Urinary bladder (tissue), 4 donors: ENCODE measurements around the gene FMC1. TPM values are rescaled to one million over a fixed set of nuclear protein-coding genes. Genes with fewer than 3 reads are reported as not detected.
"Not testable (repeated sequence)": the region's sequence is repeated elsewhere in the genome, so short reads cannot be mapped to it uniquely, and the experiment has no call there.

Source experiments
- DNase-seq: peaks from one replicate; pipeline ENCODE4 v3.0.0-alpha.2; 2015; ENCODE audit errors: extremely low spot score
- H3K27ac ChIP-seq: one replicate; pipeline ENCODE4 v1.5.1; 2013; ENCODE audit warnings: low read depth, mild to moderate bottlenecking, moderate library complexity
- H3K36me3 ChIP-seq: one replicate; pipeline ENCODE4 v1.6.1; 2013; ENCODE audit warnings: mild to moderate bottlenecking, moderate library complexity; ENCODE audit not compliant: insufficient read depth
- H3K4me1 ChIP-seq: one replicate; pipeline ENCODE4 v1.6.1; 2013; ENCODE audit warnings: mild to moderate bottlenecking, moderate library complexity; ENCODE audit not compliant: insufficient read depth
- H3K4me3 ChIP-seq: one replicate; pipeline ENCODE4 v1.5.1; 2013; ENCODE audit warnings: low read depth, low read length
- WGBS: extraction: QIAGEN DNeasy Blood & Tissue Kit; methylation state at CpG from one replicate; pipeline ENCODE4 v1.1.7; 2013; 5-methylcytosine and 5-hydroxymethylcytosine counted together
- polyA plus RNA-seq: library from polyadenylated mRNA; stranded (reverse); fragments of 200-250 nt; gene quantifications from one replicate; pipeline ENCODE4 v1.2.3, GENCODE V29; 2013
- total RNA-seq: library from RNA; depleted of rRNA; stranded (reverse); fragments of >200 nt; gene quantifications from one replicate; pipeline ENCODE4 v1.2.3, GENCODE V29; 2014
- donor health status: healthy with polysubstance abuse.
- donor health status: healthy.

Gene FMC1
- total RNA-seq (15.1 TPM), polyA plus RNA-seq (34.0 TPM)

GRCh38 chr7:139341058-139341775, at the start of gene FMC1:
TSS of gene FMC1 (plus strand) at chr7:139341337. CDS start at chr7:139341385, 48 bp downstream.
- H3K4me3 ChIP-seq = peak within 1 kb of the TSS; percentile 59
- DNase-seq = peak; percentile 92
- H3K36me3 ChIP-seq = no peaks in the 10 kb centered on the region
- under 1% methylated on average over 54 of the region's 54 CpGs for WGBS
- peak within 1 kb of the TSS; percentile 99 for H3K27ac ChIP-seq
- no peaks in the 10 kb centered on the region for H3K4me1 ChIP-seq

- peaks cover 2% of the 10 kb centered on the region for H3K36me3 ChIP-seq
- 91% methylated on average over 7 of the region's 7 CpGs for WGBS
- no peak for DNase-seq
- no peak overlapping the region for H3K27ac ChIP-seq
- H3K4me3 ChIP-seq = no peak overlapping the region
- no peaks in the 10 kb centered on the region for H3K4me1 ChIP-seq
Observed at GRCh38 chr7:139292821-139293220, 48.3 kb upstream of the FMC1 start.

DNA sequence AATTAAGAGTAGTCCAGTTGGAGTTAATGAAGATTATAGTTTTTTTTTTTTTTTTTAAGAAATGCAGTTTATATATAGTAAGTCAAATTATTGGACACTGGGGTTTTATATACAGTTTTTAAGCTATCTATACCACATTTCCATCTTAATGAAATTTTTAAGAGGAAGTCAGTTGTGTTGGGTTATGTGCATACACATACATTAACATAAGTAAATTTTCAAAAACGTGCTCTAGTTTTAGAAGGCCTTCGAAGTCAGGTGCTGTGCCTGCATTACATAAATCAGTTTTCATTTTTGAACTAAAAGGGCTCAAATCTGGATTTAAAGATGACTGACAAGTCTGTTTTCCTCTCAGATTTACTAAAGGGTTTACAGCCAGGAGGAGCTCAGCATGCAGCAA, 47.6 kb upstream of the FMC1 start:
- Histone ChIP-seq H3K4me1 (no peaks in the 10 kb centered on the region), H3K27ac (no peak overlapping the region), H3K4me3 (no peak overlapping the region), H3K36me3 (peaks cover 2% of the 10 kb centered on the region)
- WGBS = 90% methylated on average over 2 of the region's 2 CpGs
- no peak for DNase-seq

- Histone ChIP-seq H3K4me1 (no peaks in the 10 kb centered on the region), H3K27ac (no peak overlapping the region), H3K36me3 (peaks cover 2% of the 10 kb centered on the region), H3K4me3 (no peak overlapping the region)
- no peak for DNase-seq
- 80% methylated on average over 4 of the region's 4 CpGs for WGBS
Observed at GRCh38 chr7:139294241-139294640, 46.9 kb upstream of the FMC1 start.

GRCh38 chr7:139294951-139295575, 46.1 kb upstream of the FMC1 start:
- H3K27ac ChIP-seq = no peak overlapping the region
- DNase-seq = no peak
- H3K36me3 ChIP-seq = no peaks in the 10 kb centered on the region
- 93% methylated on average over 6 of the region's 6 CpGs for WGBS
- H3K4me1 ChIP-seq = no peaks in the 10 kb centered on the region
- H3K4me3 ChIP-seq = no peak overlapping the region

- no peak for DNase-seq
- H3K36me3 ChIP-seq = no peaks in the 10 kb centered on the region
- no peaks in the 10 kb centered on the region for H3K4me1 ChIP-seq
- 69% methylated on average over 6 of the region's 6 CpGs for WGBS
- H3K4me3 ChIP-seq = no peak overlapping the region
- H3K27ac ChIP-seq = no peak overlapping the region
Observed at GRCh38 chr7:139297795-139298194, 43.3 kb upstream of the FMC1 start.

- Histone ChIP-seq H3K27ac (no peak overlapping the region), H3K4me1 (no peaks in the 10 kb centered on the region), H3K4me3 (no peak overlapping the region), H3K36me3 (no peaks in the 10 kb centered on the region)
- 93% methylated on average over 2 of the region's 2 CpGs for WGBS
- no peak for DNase-seq
Observed at GRCh38 chr7:139299296-139299695, 41.8 kb upstream of the FMC1 start.

DNA sequence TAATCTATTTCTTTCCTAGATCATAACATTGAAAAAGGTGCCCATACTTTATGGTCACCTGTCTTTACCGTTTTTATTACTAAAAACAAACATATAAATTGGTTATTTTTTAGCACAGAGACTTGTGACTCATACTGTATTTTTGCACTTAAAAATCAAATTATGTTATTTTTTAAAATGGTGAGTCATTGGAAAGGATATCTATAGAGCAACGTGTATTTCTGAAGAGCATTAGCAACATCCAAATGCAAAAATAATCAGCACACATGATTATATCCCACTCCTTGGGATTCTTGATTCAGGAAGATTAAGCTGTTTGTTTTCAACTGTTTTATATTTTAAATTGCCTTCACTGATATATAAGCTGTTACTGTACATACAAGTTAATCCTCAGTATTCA, 40.7 kb upstream of the FMC1 start:
- Histone ChIP-seq H3K27ac (no peak overlapping the region), H3K36me3 (no peaks in the 10 kb centered on the region), H3K4me1 (no peaks in the 10 kb centered on the region), H3K4me3 (no peak overlapping the region)
- DNase-seq = no peak
- WGBS = 69% methylated on average over 2 of the region's 2 CpGs

DNA sequence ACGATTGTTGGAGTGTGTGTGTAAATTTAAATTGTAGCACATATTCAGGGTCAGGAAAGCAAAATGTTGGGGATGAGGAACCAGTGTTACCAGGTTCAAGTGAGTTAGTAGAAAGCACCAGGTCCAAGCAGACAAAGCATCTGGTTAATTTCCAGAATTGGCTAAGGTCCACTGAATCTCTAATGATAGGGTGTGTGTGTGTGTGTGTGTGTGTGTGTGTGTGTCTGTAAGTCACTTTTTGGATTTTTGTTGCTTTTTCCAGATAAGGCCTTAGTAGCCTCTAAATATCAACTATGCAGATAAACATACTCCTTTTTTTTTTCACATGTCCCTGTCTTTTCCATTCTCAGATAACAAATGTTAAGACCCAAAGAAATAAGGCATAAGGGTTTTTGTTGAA, 36.6 kb upstream of the FMC1 start:
- Histone ChIP-seq H3K4me3 (no peak overlapping the region), H3K36me3 (no peaks in the 10 kb centered on the region), H3K4me1 (no peaks in the 10 kb centered on the region), H3K27ac (no peak overlapping the region)
- 52% methylated on average over 1 of the region's 1 CpG for WGBS
- no peak for DNase-seq

DNA sequence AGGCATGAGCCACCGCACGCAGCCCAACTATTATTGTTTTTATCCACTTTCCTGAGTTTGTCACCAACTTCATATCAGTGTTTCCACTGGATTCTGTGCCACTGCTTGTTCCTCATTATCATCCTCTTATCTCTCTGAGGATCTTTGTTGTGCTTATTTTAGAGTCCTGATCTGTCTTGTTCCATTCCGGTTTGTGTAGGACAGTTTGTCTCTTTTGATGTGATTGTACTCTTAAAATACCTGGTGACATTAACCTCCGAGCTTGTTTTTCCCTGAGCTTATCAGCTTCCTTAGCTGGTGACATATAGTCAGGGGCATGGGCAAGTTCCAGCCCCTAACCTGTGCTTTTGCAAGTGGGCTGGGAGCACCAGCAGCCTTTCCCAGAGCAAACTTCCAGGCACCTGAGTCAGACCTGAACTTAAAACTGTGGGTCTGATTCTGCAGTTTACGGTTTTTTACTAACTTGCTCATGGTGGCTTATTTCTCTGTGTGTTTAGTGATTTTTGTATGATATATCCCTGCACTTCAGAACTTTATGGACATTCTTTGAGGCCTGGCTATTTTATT, 23.1 kb upstream of the FMC1 start:
- no peaks in the 10 kb centered on the region for H3K4me1 ChIP-seq
- no peak overlapping the region for H3K27ac ChIP-seq
- H3K4me3 ChIP-seq = no peak overlapping the region
- 75% methylated on average over 5 of the region's 5 CpGs for WGBS
- no peaks in the 10 kb centered on the region for H3K36me3 ChIP-seq
- DNase-seq = no peak

DNA sequence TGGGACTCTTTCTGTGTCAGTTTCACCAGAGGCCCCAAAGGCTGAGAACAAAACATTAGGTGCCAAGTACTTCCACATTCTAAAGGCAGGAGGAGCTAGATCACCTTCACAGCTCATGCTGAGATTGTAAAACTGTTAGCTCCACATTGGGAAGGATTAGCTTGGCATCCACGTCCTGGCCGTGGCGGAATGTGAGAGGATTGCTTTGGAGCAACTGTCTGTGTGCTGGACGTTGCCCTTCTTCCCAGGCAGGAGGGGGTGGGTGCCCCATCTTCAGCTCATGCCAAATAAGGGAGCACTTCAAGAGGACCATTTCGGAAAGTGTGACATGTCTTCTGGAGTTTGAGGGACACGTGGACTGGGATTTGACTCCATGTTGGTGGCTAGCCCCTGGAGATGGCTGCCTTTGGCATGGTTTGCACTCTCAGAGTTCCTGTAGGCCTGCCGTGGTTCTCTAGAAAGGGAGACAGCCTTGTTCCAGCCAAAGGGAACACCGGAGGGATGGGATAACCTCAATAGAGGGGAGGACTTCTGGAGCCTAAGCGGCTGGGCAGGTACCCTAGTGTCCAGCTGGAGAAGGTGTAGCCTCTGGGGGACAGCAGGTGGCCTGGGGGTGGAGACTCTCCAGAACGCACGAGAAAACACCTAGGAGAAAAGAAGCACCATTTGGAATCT, 19.9 kb upstream of the FMC1 start:
- Histone ChIP-seq H3K4me3 (no peak overlapping the region), H3K4me1 (no peaks in the 10 kb centered on the region), H3K27ac (no peak overlapping the region), H3K36me3 (no peaks in the 10 kb centered on the region)
- DNase-seq = no peak
- 59% methylated on average over 11 of the region's 11 CpGs for WGBS

DNA sequence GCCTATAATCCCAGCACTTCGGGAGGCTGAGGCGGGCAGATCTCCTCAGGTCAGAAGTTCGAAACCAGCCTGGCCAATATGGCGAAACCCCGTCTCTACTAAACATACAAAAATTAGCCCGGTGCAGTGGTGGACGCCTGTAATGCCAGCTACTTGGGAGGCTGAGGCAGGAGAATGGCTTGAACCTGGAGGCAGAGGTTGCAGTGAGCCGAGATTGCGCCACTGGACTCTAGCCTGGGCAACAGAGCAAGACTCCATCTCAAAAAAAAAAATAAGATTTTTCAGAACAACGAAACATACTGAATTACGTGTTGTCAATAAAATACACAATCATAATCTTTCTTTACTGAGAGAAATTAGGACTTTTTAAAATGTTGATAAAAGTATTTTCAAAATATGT, 16.4 kb upstream of the FMC1 start:
- not testable (repeated sequence) for DNase-seq, H3K4me3 ChIP-seq, H3K27ac ChIP-seq, H3K4me1 ChIP-seq, H3K36me3 ChIP-seq
- 97% methylated on average over 11 of the region's 11 CpGs for WGBS

DNA sequence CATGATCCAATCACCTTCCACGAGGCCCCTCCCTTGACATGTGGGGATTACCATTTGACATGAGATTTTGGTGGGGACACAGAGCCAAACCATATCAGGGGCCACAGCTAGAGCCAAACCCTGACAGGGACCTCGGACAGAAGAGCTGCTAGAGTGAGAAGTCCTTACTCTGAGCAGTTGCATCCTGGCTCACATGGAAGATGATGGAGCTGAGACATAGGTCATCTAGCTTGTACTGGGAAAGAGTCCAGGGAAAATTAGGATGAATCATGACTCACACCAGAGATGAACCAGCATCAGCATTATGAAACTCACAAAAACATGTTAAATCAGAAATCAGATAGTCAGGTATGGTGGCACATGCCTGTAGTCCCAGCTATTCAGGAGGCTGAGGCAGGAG, 12.8 kb upstream of the FMC1 start:
- Histone ChIP-seq H3K36me3 (no peaks in the 10 kb centered on the region), H3K27ac (no peak overlapping the region), H3K4me3 (no peak overlapping the region), H3K4me1 (no peaks in the 10 kb centered on the region)
- 57% methylated on average over 2 of the region's 2 CpGs for WGBS
- DNase-seq = no peak

DNA sequence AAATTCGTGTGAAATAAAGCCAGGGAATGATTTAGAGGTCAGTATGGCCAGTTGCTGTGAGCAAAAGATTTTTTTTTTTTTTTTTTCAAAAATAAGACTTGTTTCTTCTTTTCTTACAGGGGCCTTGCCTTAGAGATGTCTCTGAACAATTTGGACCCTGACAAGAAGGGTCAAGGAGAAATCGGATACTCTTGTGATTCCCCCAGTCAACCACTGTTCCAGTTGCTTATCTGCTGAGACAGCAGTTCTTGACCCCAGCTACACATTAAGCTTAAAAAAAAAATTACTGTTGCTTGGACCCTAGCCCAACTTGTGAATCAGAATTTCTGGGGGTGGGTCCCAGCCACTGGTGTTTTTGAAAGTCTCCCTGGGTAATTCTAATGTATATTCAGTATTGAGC, 12.0 kb upstream of the FMC1 start:
- H3K4me1 ChIP-seq = no peaks in the 10 kb centered on the region
- DNase-seq = no peak
- no peaks in the 10 kb centered on the region for H3K36me3 ChIP-seq
- H3K4me3 ChIP-seq = no peak overlapping the region
- WGBS = 49% methylated on average over 2 of the region's 2 CpGs
- H3K27ac ChIP-seq = no peak overlapping the region
